HepG2 (cell line): Measurements from ENCODE around the gene AMN. TPM values are rescaled to one million over a fixed set of nuclear protein-coding genes. Genes with fewer than 3 reads are reported as not detected.

Source experiments
- ATAC-seq: fragments of 200-7000 bp; cut with Tn5 transposase; 3 replicates; pipeline ENCODE4 v1.9.1; 2020; ENCODE audit warnings: mild to moderate bottlenecking, moderate library complexity
- BruUV-seq: library from RNA; stranded (reverse); fragments of 400-500 nt; replicated peaks from 2 replicates; lab custom pipeline; 2021; lab: Mats Ljungman, UMichigan
- CTCF ChIA-PET: fragments of 300-600 bp; formaldehyde crosslinking; extraction: SDS; loops from one replicate; lab custom pipeline; 2021; ENCODE audit warnings: low total read pairs, inconsistent platforms, low intra/inter-chr PET ratio; lab: Yijun Ruan, JAX
- POLR2A ChIA-PET: fragments of 350-600 bp; sonication (Branson Sonifier 250); formaldehyde crosslinking; loops from one replicate; lab custom pipeline; 2020; ENCODE audit warnings: antibody characterized with exemption, inconsistent platforms; lab: Yijun Ruan, JAX
- DNase-seq: peaks from one replicate; pipeline ENCODE4 v3.0.0-alpha.2; 2015; ENCODE audit warnings: low spot score
- FAIRE-seq: peaks from 3 replicates; lab custom pipeline; 2011; peaks lifted over from hg19 to GRCh38; lab: Jason Lieb, UNC
- H2AFZ ChIP-seq: one replicate; pipeline ENCODE4 v1.6.1; 2011; ENCODE audit warnings: low read length, inconsistent platforms
- H3K27ac ChIP-seq: fragments of 300-600 bp; 3 replicates; pipeline ENCODE4 v1.8.0; 2011; ENCODE audit warnings: mixed run types, mild to moderate bottlenecking, mixed read lengths, low read length, inconsistent platforms; ENCODE audit not compliant: insufficient read depth; ENCODE audit errors: extremely low read length
- H3K27me3 ChIP-seq, 2 experiments: fragments of 200-600 bp in 1 of 2; 2 replicates in 1 of 2; 3 replicates in 1 of 2; pipeline versions ENCODE4 v1.6.0 to v1.8.0; 2011; ENCODE audit warnings: low read length in 2 of 2, mild to moderate bottlenecking in 2 of 2, moderate library complexity in 2 of 2, inconsistent platforms in 1 of 2; ENCODE audit not compliant: insufficient read depth in 2 of 2, control insufficient read depth in 1 of 2
- H3K36me3 ChIP-seq, 2 experiments: fragments of 200-600 bp in 1 of 2; replicated peaks in 1 of 2; 2 replicates in 1 of 2; 3 replicates in 1 of 2; pipeline versions ENCODE4 v1.5.1 to v1.8.0; 2011; ENCODE audit warnings: low read length in 2 of 2, inconsistent platforms in 1 of 2; ENCODE audit not compliant: insufficient read depth in 2 of 2, control insufficient read depth in 1 of 2
- H3K4me1 ChIP-seq: 2 replicates; pipeline ENCODE4 v1.5.1; 2012; ENCODE audit warnings: low read length, inconsistent platforms; ENCODE audit not compliant: insufficient read depth
- H3K4me2 ChIP-seq: 2 replicates; pipeline ENCODE4 v1.6.0; 2011; ENCODE audit warnings: low read depth, low read length, inconsistent platforms
- H3K4me3 ChIP-seq, 3 experiments: fragments of 200-600 bp in 1 of 3; sonication (generic), shearing (Covaris generic) in 1 of 3; replicated peaks in 1 of 3; 2 replicates each; pipeline ENCODE4 v1.5.1; 2011 to 2016; ENCODE audit warnings: low read length in 3 of 3, inconsistent platforms in 2 of 3, low read depth in 2 of 3, mild to moderate bottlenecking in 2 of 3, control low read depth in 1 of 3, mixed read lengths in 1 of 3; ENCODE audit not compliant: insufficient read depth in 1 of 3
- H3K79me2 ChIP-seq: one replicate; pipeline ENCODE4 v1.6.1; 2011; ENCODE audit warnings: low read length, inconsistent platforms; ENCODE audit not compliant: insufficient read depth
- H3K9ac ChIP-seq: 2 replicates; pipeline ENCODE4 v1.6.0; 2011; ENCODE audit warnings: mild to moderate bottlenecking, low read depth, low read length, inconsistent platforms; ENCODE audit not compliant: insufficient read depth
- H3K9me3 ChIP-seq: 2 replicates; pipeline ENCODE4 v1.5.1; 2012; ENCODE audit warnings: mild to moderate bottlenecking, low read length
- H4K20me1 ChIP-seq: 2 replicates; pipeline ENCODE4 v1.6.0; 2011; ENCODE audit warnings: inconsistent platforms, mild to moderate bottlenecking, low read length, moderate library complexity; ENCODE audit not compliant: insufficient read depth
- HDAC2 ChIP-seq: sonication (generic); formaldehyde crosslinking; IDR thresholded peaks from 2 replicates; pipeline ENCODE4 v1.4.0; 2020; ENCODE audit warnings: missing genetic modification reagents
- MTF1 ChIP-seq: sonication (generic); formaldehyde crosslinking; IDR thresholded peaks from 2 replicates; pipeline ENCODE4 v1.5.0; 2020; ENCODE audit warnings: missing genetic modification reagents
- ZFP41 ChIP-seq: sonication (generic); formaldehyde crosslinking; IDR thresholded peaks from 2 replicates; pipeline ENCODE4 v1.4.0; 2020; ENCODE audit warnings: mild to moderate bottlenecking, missing genetic modification reagents, borderline replicate concordance
- ZNF484 ChIP-seq: sonication (generic); formaldehyde crosslinking; IDR thresholded peaks from 2 replicates; pipeline ENCODE4 v1.5.1; 2020; ENCODE audit warnings: mild to moderate bottlenecking, low read depth, missing genetic modification reagents, borderline replicate concordance
- WGBS: methylation state at CpG from one replicate; pipeline ENCODE4 v1.1.6; 2017; ENCODE audit warnings: low lambda C conversion rate; 5-methylcytosine and 5-hydroxymethylcytosine counted together
- in situ Hi-C: cut with HindIII; loops from 2 replicates; pipeline ENCODE4 v1.10.0; 2017; ENCODE audit warnings: low pct_unique_long_range_greater_than_20kb; ENCODE audit not compliant: extremely low pct_ligation_motif_present
- intact Hi-C: fragments of 100-400 bp; cut with micrococcal nuclease; formaldehyde crosslinking; loops from one replicate; pipeline ENCODE4 v1.10.0; 2022; ENCODE audit not compliant: unreplicated experiment
- polyA plus RNA-seq, 8 experiments: library from polyadenylated mRNA; depleted of rRNA in 3 of 8; stranded (reverse) in 7 of 8; unstranded in 1 of 8; fragments of >200 nt; fragmentation: Illumina TruSeq in 4 of 8; extraction: Trizol in 4 of 8; gene quantifications; 2 replicates each; pipeline versions ENCODE4 v1.2.1 to v1.2.3, GENCODE V29; 2011 to 2016; ENCODE audit warnings: low read depth in 4 of 8, missing spikeins in 1 of 8, mixed read lengths in 1 of 8; ENCODE audit not compliant: insufficient read depth in 1 of 8
- total RNA-seq, 5 experiments: library from RNA; depleted of rRNA; stranded (reverse); fragments of >200 nt; fragmentation: Illumina TruSeq; extraction: Trizol; gene quantifications; 2 replicates each; pipeline ENCODE4 v1.2.3, GENCODE V29; 2016; ENCODE audit warnings: low read depth in 1 of 5
- TF ChIP-seq, protein P1 (sequence below): sonication (generic); formaldehyde crosslinking; conservative IDR thresholded peaks from 2 replicates; pipeline ENCODE4 v1.8.0; 2022; ENCODE audit warnings: missing genetic modification reagents
- TF ChIP-seq, protein P2 (sequence below): sonication (generic); formaldehyde crosslinking; IDR thresholded peaks from 2 replicates; pipeline ENCODE4 v1.8.0; 2023; ENCODE audit warnings: mild to moderate bottlenecking, missing genetic modification reagents
- TF ChIP-seq, protein P3 (sequence below): sonication (generic); formaldehyde crosslinking; IDR thresholded peaks from 2 replicates; pipeline ENCODE4 v1.4.0; 2020; ENCODE audit warnings: missing genetic modification reagents, borderline replicate concordance

Gene AMN
- total and polyA plus RNA-seq, 2 of the 13 experiments (the other 11 are each of a cell fraction or from before 2014, with no cell fraction given), result 9.8 to 33.1 TPM

DNA sequence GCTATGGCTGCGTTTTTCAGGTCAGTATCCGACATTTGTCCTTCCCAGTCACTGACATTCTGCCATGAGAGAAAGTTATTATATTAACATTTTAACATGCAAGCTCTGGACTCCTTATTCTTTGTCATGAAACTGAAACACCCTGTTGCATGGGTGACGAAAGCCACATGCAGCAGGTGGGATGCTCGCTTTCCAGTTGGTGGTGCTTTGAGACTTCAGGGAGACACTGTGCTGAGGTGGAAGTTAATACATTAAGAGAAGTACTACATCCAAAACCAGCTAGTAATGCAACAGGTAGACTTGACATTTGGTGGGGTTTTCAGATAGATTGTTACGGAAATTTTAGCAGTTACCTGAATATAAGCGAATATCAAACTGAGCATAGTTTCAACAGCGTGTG lies 32.8 kb upstream of the AMN start (continued):
- TF ChIP-seq, protein P1, sequence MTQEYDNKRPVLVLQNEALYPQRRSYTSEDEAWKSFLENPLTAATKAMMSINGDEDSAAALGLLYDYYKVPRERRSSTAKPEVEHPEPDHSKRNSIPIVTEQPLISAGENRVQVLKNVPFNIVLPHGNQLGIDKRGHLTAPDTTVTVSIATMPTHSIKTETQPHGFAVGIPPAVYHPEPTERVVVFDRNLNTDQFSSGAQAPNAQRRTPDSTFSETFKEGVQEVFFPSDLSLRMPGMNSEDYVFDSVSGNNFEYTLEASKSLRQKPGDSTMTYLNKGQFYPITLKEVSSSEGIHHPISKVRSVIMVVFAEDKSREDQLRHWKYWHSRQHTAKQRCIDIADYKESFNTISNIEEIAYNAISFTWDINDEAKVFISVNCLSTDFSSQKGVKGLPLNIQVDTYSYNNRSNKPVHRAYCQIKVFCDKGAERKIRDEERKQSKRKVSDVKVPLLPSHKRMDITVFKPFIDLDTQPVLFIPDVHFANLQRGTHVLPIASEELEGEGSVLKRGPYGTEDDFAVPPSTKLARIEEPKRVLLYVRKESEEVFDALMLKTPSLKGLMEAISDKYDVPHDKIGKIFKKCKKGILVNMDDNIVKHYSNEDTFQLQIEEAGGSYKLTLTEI (CRISPR knock-in tag), result no peak

DNA sequence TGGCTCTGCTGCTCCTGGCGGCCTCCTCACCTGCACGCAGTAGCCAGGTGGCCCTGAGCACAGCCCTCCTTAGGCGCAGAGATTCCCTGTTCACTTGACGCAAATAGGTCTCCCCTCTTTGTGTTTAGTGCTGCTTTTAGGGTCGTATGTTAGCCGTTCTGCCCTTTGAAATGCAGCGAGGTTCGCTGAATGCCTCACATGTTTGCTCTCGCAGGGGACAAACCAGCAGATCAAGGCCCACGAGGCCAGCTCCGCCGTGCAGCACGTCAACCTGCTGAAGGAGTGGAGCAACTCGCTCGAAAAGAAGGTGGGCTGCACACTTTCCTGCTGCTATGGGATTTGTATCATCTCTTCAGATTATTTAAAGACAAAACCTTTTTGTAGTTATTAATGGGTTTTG lies 31.4 kb upstream of the AMN start:
- intact Hi-C loops, result no loop called here
- FAIRE-seq, result no peak
- Histone ChIP-seq H3K79me2 (no peaks in the 10 kb centered on the region), H3K36me3 (peaks cover 5 to 8% of the 10 kb centered on the region in 2 experiments; a peak in 3 of 5 replicates), H3K9ac (no peak overlapping the region), H3K27me3 (no peaks in the 10 kb centered on the region)
- ChIA-PET CTCF (no interaction called here), POLR2A (no interaction called here)
- BruUV-seq, result no TSS peak
- ATAC-seq, result no peak
- TF ChIP-seq ZFP41 (CRISPR knock-in tag) (no peak), ZNF484 (CRISPR knock-in tag) (no peak), MTF1 (CRISPR knock-in tag) (no peak), HDAC2 (no peak)
- TF ChIP-seq, protein P2, sequence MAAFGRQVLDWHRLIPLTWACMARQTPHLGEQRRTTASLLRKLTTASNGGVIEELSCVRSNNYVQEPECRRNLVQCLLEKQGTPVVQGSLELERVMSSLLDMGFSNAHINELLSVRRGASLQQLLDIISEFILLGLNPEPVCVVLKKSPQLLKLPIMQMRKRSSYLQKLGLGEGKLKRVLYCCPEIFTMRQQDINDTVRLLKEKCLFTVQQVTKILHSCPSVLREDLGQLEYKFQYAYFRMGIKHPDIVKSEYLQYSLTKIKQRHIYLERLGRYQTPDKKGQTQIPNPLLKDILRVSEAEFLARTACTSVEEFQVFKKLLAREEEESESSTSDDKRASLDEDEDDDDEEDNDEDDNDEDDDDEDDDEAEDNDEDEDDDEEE (CRISPR knock-in tag), result no peak
- TF ChIP-seq, protein P3, sequence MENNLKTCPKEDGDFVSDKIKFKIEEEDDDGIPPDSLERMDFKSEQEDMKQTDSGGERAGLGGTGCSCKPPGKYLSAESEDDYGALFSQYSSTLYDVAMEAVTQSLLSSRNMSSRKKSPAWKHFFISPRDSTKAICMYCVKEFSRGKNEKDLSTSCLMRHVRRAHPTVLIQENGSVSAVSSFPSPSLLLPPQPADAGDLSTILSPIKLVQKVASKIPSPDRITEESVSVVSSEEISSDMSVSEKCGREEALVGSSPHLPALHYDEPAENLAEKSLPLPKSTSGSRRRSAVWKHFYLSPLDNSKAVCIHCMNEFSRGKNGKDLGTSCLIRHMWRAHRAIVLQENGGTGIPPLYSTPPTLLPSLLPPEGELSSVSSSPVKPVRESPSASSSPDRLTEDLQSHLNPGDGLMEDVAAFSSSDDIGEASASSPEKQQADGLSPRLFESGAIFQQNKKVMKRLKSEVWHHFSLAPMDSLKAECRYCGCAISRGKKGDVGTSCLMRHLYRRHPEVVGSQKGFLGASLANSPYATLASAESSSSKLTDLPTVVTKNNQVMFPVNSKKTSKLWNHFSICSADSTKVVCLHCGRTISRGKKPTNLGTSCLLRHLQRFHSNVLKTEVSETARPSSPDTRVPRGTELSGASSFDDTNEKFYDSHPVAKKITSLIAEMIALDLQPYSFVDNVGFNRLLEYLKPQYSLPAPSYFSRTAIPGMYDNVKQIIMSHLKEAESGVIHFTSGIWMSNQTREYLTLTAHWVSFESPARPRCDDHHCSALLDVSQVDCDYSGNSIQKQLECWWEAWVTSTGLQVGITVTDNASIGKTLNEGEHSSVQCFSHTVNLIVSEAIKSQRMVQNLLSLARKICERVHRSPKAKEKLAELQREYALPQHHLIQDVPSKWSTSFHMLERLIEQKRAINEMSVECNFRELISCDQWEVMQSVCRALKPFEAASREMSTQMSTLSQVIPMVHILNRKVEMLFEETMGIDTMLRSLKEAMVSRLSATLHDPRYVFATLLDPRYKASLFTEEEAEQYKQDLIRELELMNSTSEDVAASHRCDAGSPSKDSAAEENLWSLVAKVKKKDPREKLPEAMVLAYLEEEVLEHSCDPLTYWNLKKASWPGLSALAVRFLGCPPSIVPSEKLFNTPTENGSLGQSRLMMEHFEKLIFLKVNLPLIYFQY, result no peak
- TF ChIP-seq, all 625 proteins: peak for 0
- 85% methylated on average over 15 of the region's 15 CpGs for WGBS
- no peak for DNase-seq
- no peaks in the 10 kb centered on the region for H4K20me1 ChIP-seq
- H3K4me1 ChIP-seq, result peaks cover 2% of the 10 kb centered on the region
- in situ Hi-C loops, result no loop called here
- H2AFZ ChIP-seq, result no peak overlapping the region
- H3K4me2 ChIP-seq, result no peak overlapping the region
- H3K4me3 ChIP-seq, result no peak overlapping the region
- no peaks in the 10 kb centered on the region for H3K9me3 ChIP-seq
- H3K27ac ChIP-seq, result no peak overlapping the region
